Bone marrow (tissue), 2 donors: ENCODE results near the gene NODAL.

Source experiments
- DNase-seq, 2 donors: peaks; one replicate each; lab custom pipeline; 2025; lab: John Stamatoyannopoulos, UW

Gene NODAL

DNA sequence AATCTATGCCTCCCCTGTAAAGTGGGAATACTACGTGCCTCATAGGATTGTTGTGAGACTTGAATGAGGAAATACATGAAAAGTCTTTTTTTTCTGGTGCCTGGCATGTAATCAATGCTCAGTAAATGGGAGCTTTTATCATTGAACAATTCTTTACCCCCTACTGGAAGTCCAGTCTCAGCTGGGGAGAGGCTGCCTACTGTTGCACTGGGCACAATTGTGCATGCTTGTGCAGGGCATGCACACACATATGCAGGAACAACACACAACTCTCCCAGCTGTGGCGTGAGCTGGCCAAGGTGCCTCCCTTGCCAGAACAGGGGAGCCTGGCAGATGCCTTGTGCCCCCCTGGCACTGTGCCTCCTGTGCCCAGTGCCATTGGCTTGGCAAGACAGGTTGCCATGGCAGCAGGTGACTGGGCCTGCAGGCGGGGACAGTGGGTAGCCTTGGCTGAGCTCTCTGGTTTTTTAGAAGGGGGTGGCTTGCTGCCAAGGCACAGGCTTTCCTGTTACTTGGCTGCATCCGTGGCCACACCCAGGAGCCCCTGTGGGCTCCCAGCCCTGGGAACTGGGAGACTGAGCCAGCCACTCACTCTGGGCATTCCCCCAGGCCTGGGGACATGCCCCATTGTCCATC is 21.0 kb upstream of the NODAL start:
- no peak for DNase-seq

DNA sequence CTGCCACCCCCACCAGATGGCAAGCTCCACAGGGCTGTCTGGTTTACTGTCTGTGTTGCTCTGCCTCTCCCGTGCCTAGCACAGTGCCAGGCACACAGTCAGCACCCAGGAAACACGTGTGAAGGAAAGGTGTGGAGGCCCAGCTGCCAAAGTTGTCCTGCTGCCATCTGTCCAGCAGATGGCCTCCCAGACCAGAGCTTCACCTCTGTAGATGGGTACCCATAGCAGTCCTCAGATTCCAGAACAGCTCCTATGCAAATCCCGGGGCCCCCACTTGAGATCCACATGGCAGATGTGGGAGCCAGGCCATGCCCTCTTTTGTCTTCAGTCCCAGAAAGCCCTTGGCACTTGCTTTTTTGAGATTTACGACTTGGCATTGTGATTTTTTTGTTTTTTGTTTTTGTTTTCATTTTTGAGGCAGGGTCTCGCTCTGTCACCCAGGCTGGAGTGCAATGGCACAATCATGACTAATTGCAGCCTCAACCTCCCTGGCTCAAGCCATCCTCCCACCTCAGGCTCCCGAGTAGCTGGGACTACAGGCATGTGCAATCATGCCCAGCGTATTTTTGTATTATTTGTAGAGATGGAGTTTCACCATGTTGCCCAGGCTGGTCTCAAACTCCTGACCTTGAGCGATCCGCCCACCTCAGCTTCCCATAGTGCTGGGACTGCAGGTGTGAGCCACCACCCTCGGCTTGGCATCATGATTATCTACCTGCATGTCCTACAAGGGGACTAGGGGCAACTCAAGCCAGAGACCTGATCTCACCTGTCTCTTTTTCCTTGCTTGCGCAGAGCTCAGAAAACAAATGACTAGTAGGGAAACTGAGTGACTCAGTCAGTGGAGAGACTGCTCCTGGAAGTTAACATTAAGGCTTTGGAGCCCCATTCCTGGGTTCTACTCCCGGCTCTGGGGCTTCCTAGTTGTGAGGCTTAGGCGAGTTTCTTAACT is 20.2 kb upstream of the NODAL start:
- no peak for DNase-seq

DNA sequence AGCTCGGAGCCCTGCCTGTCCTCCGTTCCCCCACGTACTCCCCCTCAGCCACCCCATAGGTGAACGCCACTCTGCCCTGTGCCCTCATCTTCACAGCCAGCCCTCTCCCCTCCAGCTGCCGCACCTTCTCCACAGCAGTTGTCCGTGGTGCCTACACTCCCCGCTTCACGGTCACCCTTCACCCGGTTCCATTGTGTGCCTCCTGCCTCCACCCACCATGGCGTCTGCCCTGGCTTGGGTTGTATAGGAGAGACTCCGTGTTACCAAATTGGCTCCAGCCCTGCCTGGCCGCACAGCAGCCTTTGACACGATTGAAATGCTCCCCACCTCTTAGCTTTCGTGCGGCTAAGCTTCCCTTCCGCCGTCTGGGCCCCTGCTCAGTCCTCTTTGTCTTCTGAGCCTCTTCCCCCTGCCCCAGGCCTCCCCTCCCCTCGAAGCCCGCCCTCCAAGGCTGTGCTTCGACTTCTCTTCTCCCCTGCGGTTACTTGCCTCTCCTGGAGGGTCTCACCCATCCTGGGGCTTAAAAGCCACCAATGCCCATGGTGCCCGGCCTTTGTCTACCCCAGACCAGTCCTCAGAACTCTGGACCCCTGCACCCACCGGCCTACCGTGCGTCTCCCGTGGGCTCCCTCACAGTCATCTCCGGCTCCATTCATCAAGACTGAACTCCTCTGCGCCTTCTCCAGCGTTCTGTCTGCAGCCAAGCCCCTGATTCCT is 18.5 kb upstream of the NODAL start:
- DNase-seq: no peak

DNA sequence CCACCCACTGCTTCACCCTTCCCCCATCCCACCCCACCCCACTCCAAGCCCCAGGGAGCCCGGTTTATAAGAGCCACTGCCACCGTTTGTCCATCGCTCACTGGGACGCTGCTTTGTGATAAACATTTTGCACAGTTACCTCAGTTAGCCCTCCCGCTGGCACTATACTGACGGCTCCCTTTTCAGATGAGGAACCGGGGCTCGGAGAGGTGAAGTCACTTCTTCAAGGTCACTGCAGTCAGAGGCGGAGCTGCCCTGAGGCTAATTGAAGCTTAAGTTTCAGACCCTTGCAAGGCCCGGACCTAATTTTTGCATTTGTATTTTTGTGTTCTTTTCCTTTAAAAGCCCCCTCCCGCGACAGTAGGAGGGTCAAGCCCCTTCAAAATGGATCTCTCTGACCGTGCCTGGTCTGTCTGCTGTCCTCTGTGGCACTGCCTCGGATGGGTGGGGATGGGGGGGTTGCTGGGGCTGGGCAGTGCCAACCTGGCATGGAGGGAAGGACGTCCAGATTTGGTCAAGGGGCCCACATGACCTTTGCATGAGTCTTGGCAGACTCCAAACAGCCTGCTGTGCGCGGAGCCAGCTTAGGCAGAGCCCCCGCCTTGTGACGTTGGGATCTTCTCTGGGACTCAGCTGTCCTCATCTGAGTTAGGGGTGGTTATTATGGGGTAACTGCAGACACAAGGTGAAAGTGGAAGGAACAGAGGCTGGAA is 17.7 kb upstream of the NODAL start:
- DNase-seq: no peak

DNA sequence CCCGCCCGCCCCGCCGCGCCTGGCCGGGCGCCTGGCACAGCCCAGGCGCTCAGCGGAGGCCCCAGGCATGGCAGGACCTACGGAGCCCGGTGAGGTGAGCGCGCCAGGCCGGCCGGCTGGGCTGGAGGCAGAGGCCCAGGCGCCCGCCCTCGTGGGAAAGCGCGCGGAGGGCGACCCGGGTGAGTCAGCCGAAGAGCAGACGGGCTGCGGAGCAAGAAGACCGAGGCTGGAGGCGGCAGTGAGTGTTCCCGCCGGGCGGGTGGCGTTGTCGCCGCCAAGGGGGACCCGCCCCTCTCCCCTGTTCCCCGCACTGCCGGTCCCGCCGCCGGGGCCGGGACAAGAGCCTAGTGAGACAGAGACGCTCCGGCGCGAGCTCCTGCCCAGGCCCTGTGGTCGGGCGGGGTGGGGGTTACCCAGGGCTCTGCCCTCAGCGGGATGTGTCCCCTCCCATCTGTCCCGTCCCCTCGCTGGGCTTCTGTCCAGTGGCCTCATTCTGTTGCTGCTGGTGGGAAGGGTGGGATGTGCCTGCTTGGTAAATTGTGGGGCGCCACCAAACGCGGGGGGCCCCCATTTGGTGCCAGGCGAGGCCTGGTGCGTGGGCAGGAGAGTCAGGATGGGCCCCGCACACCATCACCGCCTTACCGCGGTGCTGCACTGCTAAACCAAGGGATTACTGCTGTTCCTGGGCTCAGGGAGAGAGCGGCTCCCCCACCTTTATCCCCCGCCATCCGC is 17.0 kb upstream of the NODAL start:
- DNase-seq: peak in 1 of 2 donors; percentile 48

DNA sequence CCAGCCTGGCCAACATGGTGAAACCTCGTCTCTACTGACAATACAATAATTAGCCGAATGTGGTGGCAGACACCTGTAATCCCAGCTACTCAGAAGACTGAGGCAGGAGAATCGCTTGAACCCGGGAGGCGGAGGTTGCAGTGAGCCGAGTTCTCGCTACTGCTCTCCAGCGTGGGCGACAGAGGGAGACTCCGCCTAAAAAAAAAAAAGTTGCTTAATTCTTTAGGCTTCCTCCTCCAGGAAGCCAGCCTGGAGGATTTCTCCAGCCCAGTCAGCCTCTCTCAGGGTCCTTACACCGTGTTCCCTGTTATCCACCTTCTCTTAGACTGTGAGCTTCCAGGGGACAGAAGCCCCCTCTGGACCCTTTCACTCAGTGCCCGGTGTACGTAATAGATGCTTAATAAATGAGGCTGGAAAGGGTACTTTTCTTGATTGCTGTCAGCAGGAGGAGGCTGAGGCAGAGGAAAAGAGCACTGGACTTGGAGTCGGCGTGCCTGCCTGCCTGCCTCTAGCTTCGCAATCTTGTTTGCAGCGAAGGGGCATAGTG is 16.4 kb upstream of the NODAL start:
- no peak for DNase-seq

DNA sequence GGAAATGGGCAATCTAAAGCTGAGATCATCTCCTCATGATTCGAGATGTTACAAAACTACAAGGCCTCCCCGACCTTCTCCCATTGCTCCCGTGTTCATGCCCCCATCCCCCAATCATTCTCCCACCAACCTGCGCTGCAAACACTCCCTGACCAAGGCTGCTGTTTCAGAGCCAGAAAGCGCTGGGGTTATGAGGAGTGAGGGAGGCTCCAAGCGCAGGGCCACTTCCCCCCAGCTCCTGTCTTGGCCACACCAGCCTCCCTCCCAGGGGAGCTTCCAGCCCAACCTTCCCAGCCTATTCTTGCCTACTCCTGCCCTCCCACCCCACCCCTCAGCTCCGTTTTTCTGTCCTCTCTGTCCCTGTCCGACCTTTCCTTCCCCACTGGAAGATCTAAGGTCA is 14.7 kb upstream of the NODAL start:
- no peak for DNase-seq

DNA sequence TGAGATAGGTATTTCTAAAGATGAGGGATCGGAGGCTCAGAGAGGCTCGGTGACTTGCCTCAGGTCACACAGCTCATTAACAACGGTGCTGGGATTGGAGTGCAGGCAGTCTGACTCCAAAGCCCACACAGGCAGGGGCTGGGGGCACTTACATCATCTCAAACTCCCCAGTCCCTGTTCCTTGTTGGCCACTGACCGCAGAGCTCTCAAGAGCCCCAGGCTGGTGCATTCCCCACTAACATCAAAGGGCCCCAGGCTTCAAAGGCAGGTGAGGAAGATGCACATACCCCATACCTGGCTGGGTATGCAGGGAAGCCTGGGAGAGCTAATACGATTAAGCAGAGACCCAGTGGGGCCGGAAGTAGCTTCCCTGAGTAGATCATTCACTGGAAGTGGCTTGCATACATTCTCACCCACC is 13.7 kb upstream of the NODAL start:
- DNase-seq: no peak

DNA sequence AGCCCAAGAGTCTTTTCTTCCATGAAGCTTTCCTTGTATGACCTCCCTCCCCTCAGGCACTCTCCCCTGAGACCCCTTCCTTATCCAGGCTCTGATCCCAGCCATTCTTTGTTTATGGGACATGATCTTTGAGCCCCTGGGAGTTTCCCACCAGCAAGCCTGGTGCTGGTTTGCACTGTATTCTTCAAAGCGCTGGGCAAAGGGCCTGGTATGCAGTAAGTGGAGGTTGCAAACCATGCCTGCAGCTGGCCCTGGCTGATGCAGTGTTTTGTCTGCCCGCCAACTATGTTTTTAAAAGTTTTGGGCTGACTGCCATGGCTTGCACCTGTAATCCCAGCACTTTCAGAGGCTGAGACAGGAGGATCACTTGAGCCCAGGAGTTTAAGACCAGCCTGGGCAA is 6.8 kb upstream of the NODAL start:
- DNase-seq: no peak

DNA sequence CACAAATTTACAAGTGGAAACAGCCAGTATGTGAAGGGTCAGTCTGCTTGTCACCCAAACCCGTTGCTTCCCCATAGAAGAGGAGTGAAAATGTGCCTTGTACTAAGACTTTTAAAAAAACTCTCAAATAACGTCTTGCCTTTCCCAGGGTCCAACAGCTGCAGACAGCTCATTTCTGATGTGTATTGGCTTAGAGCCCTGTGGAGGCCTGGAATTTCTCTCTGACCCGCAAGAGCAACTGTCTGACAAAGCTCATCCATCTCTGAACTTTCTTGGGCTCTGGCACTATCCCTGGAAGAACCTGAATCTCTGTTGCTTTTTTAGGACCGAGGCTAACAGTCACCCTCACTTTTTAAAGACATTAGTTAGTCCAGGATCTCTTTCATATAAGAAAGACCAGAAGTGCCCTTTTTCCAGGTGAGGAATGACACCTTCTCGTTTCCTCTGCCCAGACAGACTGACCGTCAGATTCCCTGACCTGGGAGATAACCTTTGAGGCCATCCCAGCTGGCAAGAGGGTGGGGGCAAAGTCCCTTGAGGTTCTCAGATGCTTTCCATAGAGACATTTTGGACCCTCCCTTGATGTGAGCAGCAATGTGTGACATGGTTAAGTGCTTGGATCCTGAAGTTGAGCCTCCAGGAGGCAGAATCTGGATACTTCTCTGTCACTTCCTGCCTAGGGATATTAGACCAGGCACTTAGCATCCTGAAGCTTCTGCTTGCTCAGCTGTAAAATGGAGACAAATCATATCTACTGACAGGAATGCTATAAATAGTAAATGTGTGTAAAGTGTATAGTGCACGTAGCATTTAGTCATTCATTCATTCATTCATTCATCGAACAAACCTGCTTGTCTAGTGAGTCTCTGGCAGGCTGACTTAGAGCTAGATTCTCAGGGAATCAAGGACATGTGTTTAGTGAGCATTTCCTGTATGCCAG is 4.5 kb upstream of the NODAL start:
- DNase-seq: no peak

DNA sequence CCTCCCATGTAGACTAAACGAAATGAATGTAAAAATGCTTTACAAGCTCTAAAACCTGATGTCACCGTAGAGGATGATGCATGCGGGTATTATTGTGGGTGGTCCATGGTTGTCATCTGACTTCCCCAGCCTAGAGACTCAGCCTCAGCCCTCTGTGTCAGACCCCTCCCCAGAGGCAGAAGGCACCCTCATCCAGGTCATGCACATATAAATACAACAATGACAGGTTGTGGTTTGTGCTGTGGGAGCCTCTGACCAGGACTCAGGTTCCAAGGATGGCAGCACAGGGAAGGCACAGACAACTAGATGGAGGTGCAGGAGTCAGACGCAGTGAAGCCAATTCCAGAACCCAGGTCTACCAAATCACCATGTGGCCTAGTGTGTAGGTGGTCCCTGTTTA is 3.3 kb upstream of the NODAL start:
- DNase-seq: no peak

DNA sequence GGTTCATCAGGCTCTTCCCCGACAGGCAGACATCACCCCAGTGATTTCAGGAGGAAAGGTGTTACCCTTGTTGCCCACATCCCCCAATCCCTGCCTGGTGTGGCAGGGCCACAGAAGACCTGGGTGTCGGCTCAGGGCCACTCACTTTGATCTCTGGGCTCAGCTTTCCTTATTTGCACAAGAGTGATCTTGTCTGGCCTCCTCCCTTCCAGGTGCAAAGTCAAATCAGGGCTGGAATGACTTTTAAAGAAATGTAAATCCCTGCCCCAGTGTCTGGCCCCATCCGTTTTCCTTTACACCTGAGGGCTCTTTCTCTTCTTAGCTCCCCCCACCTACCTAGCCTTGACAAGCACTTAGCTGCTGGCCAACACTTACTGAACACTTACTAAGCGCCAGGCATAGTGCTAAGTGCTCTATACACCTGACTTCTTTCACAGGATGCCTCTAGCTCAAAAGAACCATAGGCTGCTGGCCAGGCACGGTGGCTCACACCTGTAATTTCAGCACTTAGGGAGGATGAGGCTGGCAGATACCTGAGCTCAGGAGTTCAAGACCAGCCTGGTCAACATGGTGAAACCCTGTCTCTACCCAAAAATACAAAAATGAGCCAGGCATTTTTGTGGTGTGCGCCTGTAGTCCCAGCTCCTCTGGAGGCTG is 979 bp upstream of the NODAL start:
- no peak for DNase-seq

DNA sequence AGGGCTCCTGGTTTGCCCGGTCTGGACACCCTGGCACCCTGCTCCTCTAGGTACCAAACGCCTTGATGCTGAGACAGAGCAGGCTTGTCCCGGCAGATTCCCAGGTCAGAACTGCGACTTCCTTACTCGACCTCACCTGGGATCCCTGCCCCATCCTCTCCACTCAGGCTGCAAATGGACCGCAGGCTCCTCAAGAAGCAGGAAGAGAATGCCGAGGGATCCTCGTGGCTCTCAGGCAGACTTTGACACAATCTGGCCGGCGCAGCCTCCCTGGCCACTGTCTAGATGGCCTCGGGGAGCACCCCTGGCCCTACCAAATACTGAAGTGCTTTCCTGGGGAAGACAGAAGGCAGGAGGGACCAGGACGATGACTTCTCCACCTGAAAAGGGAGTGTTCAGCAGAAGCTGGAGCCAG is 421 bp upstream of the NODAL start:
- DNase-seq: no peak

DNA sequence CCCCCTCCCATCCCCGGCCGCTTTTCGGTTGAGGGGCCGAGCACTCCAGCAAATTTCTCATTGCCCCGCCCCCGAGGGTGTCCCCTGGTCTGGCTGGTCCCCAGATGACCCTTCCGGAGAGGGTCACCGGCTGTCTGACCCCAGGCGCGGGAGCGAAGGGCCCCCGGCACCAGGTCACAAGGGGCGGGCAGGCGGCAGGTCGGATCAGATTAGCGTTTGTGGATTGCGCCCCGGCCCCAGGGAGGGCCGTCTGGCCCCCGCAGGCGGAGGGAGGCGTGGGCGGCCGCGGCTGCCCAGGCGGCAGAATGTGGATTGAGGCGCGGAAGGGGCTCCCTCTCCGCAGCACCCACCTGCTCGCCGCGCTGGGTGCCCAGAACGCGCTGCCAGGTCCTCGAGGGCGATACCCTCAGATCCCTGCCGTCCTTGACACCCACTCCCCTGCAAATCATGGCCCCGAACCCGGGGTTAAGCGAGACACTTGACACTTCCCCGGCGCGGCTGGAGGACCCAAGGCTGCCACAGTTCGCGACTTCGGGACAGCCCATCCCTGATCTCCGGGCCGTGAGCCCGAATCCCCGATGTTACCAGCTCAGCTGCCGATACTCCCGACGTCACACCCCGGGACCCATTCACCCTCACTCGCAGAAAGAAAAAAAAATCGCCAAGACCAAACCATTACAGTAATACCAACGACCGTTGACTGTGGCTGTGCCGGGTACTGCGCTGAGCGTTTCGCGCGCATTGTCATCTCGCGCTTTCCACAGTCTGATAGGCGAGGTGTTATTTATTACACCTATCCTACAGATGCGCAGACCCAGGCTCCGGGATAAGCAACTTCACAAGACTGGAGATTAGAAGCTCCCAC is 953 bp downstream of the NODAL start:
- no peak for DNase-seq

DNA sequence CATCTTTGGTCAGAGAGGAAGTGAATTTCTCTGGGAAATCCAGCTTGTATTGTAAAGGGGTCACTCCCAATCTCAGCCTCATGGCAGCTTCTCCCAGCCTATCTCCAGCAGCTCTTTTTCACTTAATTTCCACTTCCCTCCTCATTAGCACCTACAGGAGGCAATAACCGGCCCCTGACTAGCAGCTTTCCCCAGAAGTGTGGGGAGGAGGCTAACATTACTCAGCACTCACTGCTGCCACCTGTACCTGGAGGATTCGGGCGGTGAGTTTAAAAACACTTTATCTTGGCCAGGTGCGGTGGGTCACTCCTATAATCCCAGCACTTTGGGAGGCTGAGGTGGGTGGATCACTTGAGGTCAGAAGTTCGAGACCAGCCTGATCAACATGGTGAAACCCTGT is 3.8 kb downstream of the NODAL start:
- no peak for DNase-seq

DNA sequence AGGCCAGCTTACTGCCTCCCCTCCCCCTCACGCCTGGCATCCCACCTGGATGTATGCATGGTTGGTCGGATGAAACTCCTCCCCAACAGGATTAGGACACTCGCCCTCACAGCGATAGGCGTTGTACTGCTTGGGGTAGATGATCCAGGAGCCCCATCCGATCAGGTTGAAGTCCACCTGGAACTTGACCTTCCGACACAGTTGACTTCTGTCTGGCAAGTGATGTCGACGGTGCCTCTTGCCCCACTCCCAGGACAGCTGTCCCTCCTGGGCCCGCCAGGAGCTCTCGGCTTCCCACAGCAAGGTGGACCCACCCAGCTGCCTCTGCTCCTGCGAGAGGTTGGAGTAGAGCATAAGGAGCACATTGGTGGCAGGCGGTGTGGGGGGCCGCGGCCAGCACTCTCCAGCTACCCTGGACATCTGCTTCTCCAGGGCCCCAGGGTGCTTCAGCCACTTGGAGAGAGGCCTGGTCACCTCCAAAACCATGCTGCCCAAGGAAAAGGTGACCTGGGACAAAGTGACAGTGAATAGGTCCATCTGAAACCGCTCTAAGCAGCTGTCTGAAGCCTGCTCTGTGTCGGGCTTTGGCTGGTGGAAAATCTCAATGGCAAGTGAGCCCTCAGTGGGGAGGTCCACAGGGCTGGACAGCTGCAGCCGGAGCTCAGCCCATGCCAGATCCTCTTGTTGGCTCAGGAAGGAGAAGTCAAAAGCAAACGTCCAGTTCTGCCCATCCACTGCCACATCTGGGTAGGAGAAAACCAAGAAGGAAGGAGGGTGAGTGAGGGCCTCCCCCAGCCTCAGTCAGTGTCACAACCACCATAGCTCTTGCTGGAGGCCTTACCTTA is 6.0 kb downstream of the NODAL start:
- DNase-seq: no peak

DNA sequence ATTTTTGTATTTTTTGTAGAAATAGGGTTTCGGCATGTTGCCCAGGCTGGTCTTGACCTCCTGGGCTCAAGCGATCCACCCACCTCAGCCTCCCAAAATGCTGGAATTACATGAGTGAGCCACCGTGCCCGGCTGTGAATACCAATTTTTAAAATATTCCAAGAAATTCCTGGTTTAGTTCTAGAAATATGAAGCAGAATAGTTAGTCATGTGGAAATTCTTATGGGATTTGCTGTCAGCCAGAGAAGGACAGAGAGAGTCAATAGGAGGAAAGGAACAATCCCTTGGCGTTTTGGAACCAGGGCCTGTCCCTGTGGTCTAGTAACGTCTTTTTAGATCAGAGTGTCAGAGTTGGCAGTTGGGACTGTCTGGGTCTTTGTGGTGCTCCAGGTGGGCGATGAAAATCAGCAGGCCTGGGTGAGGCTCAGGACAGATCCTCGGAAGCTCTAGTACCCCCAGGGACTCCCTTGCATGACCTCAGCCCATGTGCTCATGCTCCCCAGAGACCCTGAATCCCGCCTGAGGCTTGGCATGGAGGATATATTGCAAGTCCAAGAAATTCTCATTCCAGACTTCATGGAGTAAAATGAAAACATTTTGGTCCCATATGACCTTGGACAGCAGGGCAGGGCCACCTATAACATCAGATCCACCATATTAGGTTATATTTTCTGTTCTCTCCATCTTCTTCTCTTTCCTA is 7.8 kb downstream of the NODAL start:
- no peak for DNase-seq
